HCT116 (cell line): Measurements from ENCODE around the gene PFDN5. TPM values are rescaled to one million over a fixed set of nuclear protein-coding genes. Genes with fewer than 3 reads are reported as not detected.

Experiments used
- ATAC-seq: fragments of 200-7000 bp; cut with Tn5 transposase; 2 replicates; pipeline ENCODE4 v1.9.1; 2020; ENCODE audit warnings: mild to moderate bottlenecking, moderate library complexity
- BruUV-seq: library from RNA; stranded (reverse); fragments of 400-500 nt; replicated peaks from 2 replicates; lab custom pipeline; 2021; lab: Mats Ljungman, UMichigan
- CTCF ChIA-PET: fragments of 300-600 bp; sonication (Branson Sonifier 250); formaldehyde crosslinking; loops from one replicate; lab custom pipeline; 2021; ENCODE audit warnings: antibody characterized with exemption; lab: Charles Lee
- POLR2A ChIA-PET: fragments of 300-600, 350-600 bp; sonication (Branson Sonifier 250); formaldehyde crosslinking; loops from one replicate; lab custom pipeline; 2021; ENCODE audit warnings: antibody characterized with exemption; lab: Charles Lee
- RAD21 ChIA-PET, 2 experiments: fragments of 300-600 bp; sonication (Branson Sonifier 250); formaldehyde crosslinking; loops; one replicate each; lab custom pipeline; 2023; ENCODE audit warnings: low total read pairs in 2 of 2; ENCODE audit not compliant: uncharacterized antibody in 2 of 2, unreplicated experiment in 2 of 2, low non-redundant PET in 1 of 2; lab: Charles Lee
- DNase-seq: peaks from one replicate; pipeline ENCODE4 v3.0.0-alpha.2; 2010; ENCODE audit warnings: low read depth, low spot score
- H2AFZ ChIP-seq: fragments of 200-600 bp; shearing (Covaris generic), sonication (generic); 2 replicates; pipeline ENCODE4 v1.6.1; 2017; ENCODE audit warnings: low read depth, mixed run types, mixed read lengths, antibody characterized with exemption, low read length; ENCODE audit not compliant: poor library complexity, severe bottlenecking
- H3K27ac ChIP-seq: 2 replicates; pipeline ENCODE4 v1.5.1; 2012; ENCODE audit warnings: low read depth, low read length
- H3K27me3 ChIP-seq: fragments of 200-600 bp; sonication (generic); 2 replicates; pipeline ENCODE4 v1.6.1; 2016; ENCODE audit warnings: mixed run types, low read length, mixed read lengths; ENCODE audit not compliant: insufficient read depth
- H3K36me3 ChIP-seq, 2 experiments: fragments of 200-500 bp in 1 of 2; fragments of 200-600 bp in 1 of 2; sonication (Bioruptor generic) in 1 of 2; sonication (generic) in 1 of 2; 2 replicates each; pipeline versions ENCODE4 v1.5.1 to v1.6.1; 2014 to 2016; ENCODE audit warnings: low read length in 2 of 2, inconsistent platforms in 1 of 2, mixed read lengths in 1 of 2, mixed run types in 1 of 2; ENCODE audit not compliant: insufficient read depth in 2 of 2, control insufficient read depth in 1 of 2
- H3K4me1 ChIP-seq, 2 experiments: fragments of 200-600 bp in 1 of 2; sonication (generic) in 1 of 2; 2 replicates each; pipeline versions ENCODE4 v1.5.1 to v1.6.1; 2012 to 2017; ENCODE audit warnings: low read length in 2 of 2, inconsistent platforms in 1 of 2, mild to moderate bottlenecking in 1 of 2, mixed read lengths in 1 of 2, mixed run types in 1 of 2, moderate library complexity in 1 of 2; ENCODE audit not compliant: insufficient read depth in 2 of 2, control insufficient read depth in 1 of 2
- H3K4me2 ChIP-seq: fragments of 200-600 bp; sonication (generic); 2 replicates; pipeline ENCODE4 v1.6.1; 2017; ENCODE audit warnings: mixed run types, low read length, mixed read lengths
- H3K4me3 ChIP-seq, 2 experiments: fragments of 200-600 bp in 1 of 2; sonication (generic) in 1 of 2; replicated peaks in 1 of 2; 2 replicates each; pipeline ENCODE4 v1.5.1; 2011 to 2016; ENCODE audit warnings: low read length in 2 of 2, control low read depth in 1 of 2, low read depth in 1 of 2, mild to moderate bottlenecking in 1 of 2, mixed read lengths in 1 of 2, mixed run types in 1 of 2
- H3K79me2 ChIP-seq: fragments of 200-600 bp; sonication (generic); 2 replicates; pipeline ENCODE4 v1.6.1; 2017; ENCODE audit warnings: mild to moderate bottlenecking, mixed run types, low read length, moderate library complexity, mixed read lengths; ENCODE audit not compliant: insufficient read depth
- H3K9ac ChIP-seq: fragments of 200-600 bp; sonication (generic); 2 replicates; pipeline ENCODE4 v1.6.1; 2016; ENCODE audit warnings: low read length, mixed read lengths
- H3K9me2 ChIP-seq: fragments of 200-600 bp; sonication (generic), shearing (Covaris generic); 2 replicates; pipeline ENCODE4 v1.6.1; 2017; ENCODE audit warnings: mixed run types, mild to moderate bottlenecking, moderate library complexity; ENCODE audit not compliant: insufficient read depth
- H3K9me3 ChIP-seq, 2 experiments: fragments of 200-500 bp in 1 of 2; fragments of 200-600 bp in 1 of 2; sonication (Bioruptor generic) in 1 of 2; sonication (generic) in 1 of 2; 2 replicates each; pipeline ENCODE4 v1.6.1; 2014 to 2017; ENCODE audit warnings: low read length in 2 of 2, mixed read lengths in 2 of 2, inconsistent platforms in 1 of 2, low read depth in 1 of 2, mild to moderate bottlenecking in 1 of 2, mixed run types in 1 of 2, moderate library complexity in 1 of 2; ENCODE audit not compliant: control insufficient read depth in 1 of 2, insufficient read depth in 1 of 2
- H4K20me1 ChIP-seq: fragments of 200-600 bp; sonication (generic), shearing (Covaris generic); 2 replicates; pipeline ENCODE4 v1.6.1; 2017; ENCODE audit warnings: mixed run types, mild to moderate bottlenecking, moderate library complexity; ENCODE audit not compliant: insufficient read depth
- CBX3 ChIP-seq: IDR thresholded peaks from 2 replicates; pipeline ENCODE4 v1.6.1; 2012; ENCODE audit warnings: low read depth
- EGR1 ChIP-seq: IDR thresholded peaks from 2 replicates; pipeline ENCODE4 v1.6.1; 2012; ENCODE audit warnings: low read depth
- ELF1 ChIP-seq: IDR thresholded peaks from 2 replicates; pipeline ENCODE4 v1.6.1; 2012; ENCODE audit warnings: low read depth, borderline replicate concordance
- EZH2 ChIP-seq: fragments of 200-600 bp; sonication (generic); IDR thresholded peaks from 2 replicates; pipeline ENCODE4 v1.6.1; 2017; ENCODE audit warnings: antibody characterized with exemption, mixed run types
- EZH2phosphoT487 ChIP-seq: fragments of 200-600 bp; IDR thresholded peaks from 2 replicates; pipeline ENCODE4 v1.6.1; 2018; ENCODE audit warnings: antibody characterized with exemption, borderline replicate concordance
- FOSL1 ChIP-seq: IDR thresholded peaks from 2 replicates; pipeline ENCODE4 v1.6.1; 2012; ENCODE audit warnings: low read depth
- POLR2A ChIP-seq: IDR thresholded peaks from 2 replicates; pipeline ENCODE4 v1.7.0; 2011; ENCODE audit warnings: borderline replicate concordance; ENCODE audit not compliant: insufficient read depth, insufficient read length; ENCODE audit errors: extremely low read depth
- RAD21 ChIP-seq: IDR thresholded peaks from 2 replicates; pipeline ENCODE4 v1.6.1; 2012; ENCODE audit warnings: low read depth, mild to moderate bottlenecking
- SP1 ChIP-seq: IDR thresholded peaks from 2 replicates; pipeline ENCODE4 v1.6.1; 2012; ENCODE audit warnings: low read depth
- SRF ChIP-seq: IDR thresholded peaks from 2 replicates; pipeline ENCODE4 v1.6.1; 2012; ENCODE audit warnings: low read depth
- TCF7L2 ChIP-seq: IDR thresholded peaks from 2 replicates; pipeline ENCODE4 v1.7.0; 2011; ENCODE audit warnings: borderline replicate concordance, inconsistent platforms; ENCODE audit not compliant: insufficient read depth, insufficient read length; ENCODE audit errors: extremely low read depth
- YY1 ChIP-seq: IDR thresholded peaks from 2 replicates; pipeline ENCODE4 v1.6.1; 2011; ENCODE audit warnings: low read length, low read depth, moderate library complexity, mild to moderate bottlenecking; ENCODE audit not compliant: insufficient replicate concordance; ENCODE audit errors: extremely low read depth
- ZFX ChIP-seq: fragments of 450-650 bp; IDR thresholded peaks from 2 replicates; pipeline ENCODE4 v1.6.1; 2017
- ZNF274 ChIP-seq: fragments of 200-500 bp; sonication (Bioruptor generic); IDR thresholded peaks from 2 replicates; pipeline ENCODE4 v1.6.1; 2014; ENCODE audit warnings: mild to moderate bottlenecking, low read depth, low read length, inconsistent platforms
- intact Hi-C: fragments of 100-400 bp; cut with micrococcal nuclease; formaldehyde crosslinking; loops from 2 replicates; pipeline ENCODE4 v1.10.0; 2022
- total RNA-seq: library from RNA; stranded (reverse); gene quantifications from one replicate; pipeline ENCODE4 v1.2.1, GENCODE V29; 2021; ENCODE audit not compliant: unreplicated experiment
- TF ChIP-seq, protein P1 (sequence below), 3 experiments: fragments of 200-600 bp in 1 of 3; sonication (generic) in 1 of 3; IDR thresholded peaks in 2 of 3; conservative IDR thresholded peaks in 1 of 3; 2 replicates each; pipeline ENCODE4 v1.5.1; 2012 to 2017; ENCODE audit warnings: low read depth in 2 of 3, low read length in 2 of 3, antibody characterized with exemption in 1 of 3, borderline replicate concordance in 1 of 3, control low read depth in 1 of 3, mild to moderate bottlenecking in 1 of 3, mixed read lengths in 1 of 3, mixed run types in 1 of 3, moderate library complexity in 1 of 3; ENCODE audit not compliant: insufficient read depth in 1 of 3
- TF ChIP-seq, protein P2 (sequence below): IDR thresholded peaks from 2 replicates; pipeline ENCODE4 v1.6.1; 2011; ENCODE audit warnings: mild to moderate bottlenecking, low read length, moderate library complexity; ENCODE audit not compliant: insufficient replicate concordance; ENCODE audit errors: extremely low read depth
- TF ChIP-seq, protein P3 (sequence below): IDR thresholded peaks from 2 replicates; pipeline ENCODE4 v1.6.1; 2012
- TF ChIP-seq, protein P4 (sequence below): IDR thresholded peaks from 2 replicates; pipeline ENCODE4 v1.6.1; 2012; ENCODE audit warnings: low read depth

Gene PFDN5
- total RNA-seq, 1 experiment from 2014 or later, result 318 TPM

DNA sequence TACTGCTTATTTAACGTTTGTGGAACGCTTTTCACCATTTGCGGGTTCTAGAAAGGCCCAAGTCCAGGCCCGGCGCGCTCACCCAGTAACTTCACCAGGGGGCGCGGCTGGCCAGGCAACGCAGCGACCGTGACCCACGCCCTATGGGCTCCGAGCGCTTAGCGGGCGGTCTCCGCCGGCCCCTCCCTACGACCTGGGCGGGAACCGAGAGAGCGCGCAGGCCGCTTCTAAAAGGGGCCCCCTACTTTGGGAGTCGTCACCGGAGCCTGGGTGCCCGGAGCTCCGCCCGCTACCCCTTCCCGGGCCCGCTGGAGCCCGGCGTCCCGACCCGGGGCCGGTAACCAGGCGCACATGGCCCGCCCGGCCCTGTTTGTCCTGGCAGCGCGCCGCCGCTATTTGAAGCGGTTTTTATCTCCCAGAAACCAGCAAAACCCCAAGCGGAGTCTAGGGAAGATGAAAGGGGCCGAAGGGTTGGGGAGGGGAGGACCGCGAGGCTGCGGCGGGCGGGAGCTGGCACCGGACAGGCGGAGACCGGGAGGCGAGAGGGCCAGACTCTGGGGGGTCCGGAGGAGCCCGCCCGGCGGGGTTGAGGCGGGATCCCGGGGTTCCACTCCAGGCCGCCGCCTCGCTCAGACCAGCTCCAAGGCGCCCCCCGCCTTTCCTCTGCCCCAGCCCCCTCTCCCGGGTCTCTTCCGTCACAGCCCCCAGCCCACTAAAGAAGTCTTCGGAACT is 29.6 kb downstream of the PFDN5 start:
- DNase-seq (peak; percentile 83), ATAC-seq (peak; percentile 73)
- peak overlapping the region; percentile 89 for H3K4me2 ChIP-seq
- ChIA-PET RAD21 (interaction anchor here (0.9 to 1.0 kb wide), 3 partner anchors 20 to 23 kb away, joined by 3 to 4 read pairs (median 3); no protein-coding TSS in a partner anchor), CTCF (interaction anchor here (0.7 to 2.7 kb wide), 8 partner anchors 21 to 184 kb away, joined by 3 to 7 read pairs (median 4); partner anchors contain the start of genes MAP3K12 and TARBP2), POLR2A (interaction anchor here (1.1 to 2.1 kb wide), 3 partner anchors 54 to 176 kb away, joined by 3 to 6 read pairs (median 6); partner anchors contain the start of genes SP1 and TARBP2)
- H3K27me3 ChIP-seq, result no peaks in the 10 kb centered on the region
- peak overlapping the region; percentile 56 to 61 for H3K4me3 ChIP-seq
- H3K79me2 ChIP-seq, result peaks cover 9% of the 10 kb centered on the region; the same call in 1 of the 2 replicates
- peak overlapping the region; percentile 79 for H3K9ac ChIP-seq
- peaks cover 25 to 54% of the 10 kb centered on the region in 2 experiments for H3K4me1 ChIP-seq
- peak overlapping the region; percentile 79 for H3K27ac ChIP-seq
- no peak overlapping the region for H2AFZ ChIP-seq
- H4K20me1 ChIP-seq, result no peaks in the 10 kb centered on the region
- H3K9me3 ChIP-seq, result no peaks in the 10 kb centered on the region
- intact Hi-C loops, result loop anchor here (1.0 to 10.0 kb wide), 3 partner anchors 56 to 350 kb away; partner anchors contain the start of genes ATP5MC2 and SP1
- no peaks in the 10 kb centered on the region for H3K9me2 ChIP-seq
- H3K36me3 ChIP-seq, result no peaks in the 10 kb centered on the region
- TSS peak; percentile 49 for BruUV-seq
- TF ChIP-seq EZH2phosphoT487 (no peak), ZFX (peak; percentile 65; the same call in 1 of the 2 replicates), FOSL1 (no peak), SRF (no peak), SP1 (no peak), ELF1 (no peak), CBX3 (no peak), POLR2A (peak; percentile 73), TCF7L2 (peak; percentile 98), YY1 (peak; percentile 16), EZH2 (no peak), EGR1 (no peak), ZNF274 (no peak), RAD21 (peak; percentile 97)
- TF ChIP-seq, protein P1, sequence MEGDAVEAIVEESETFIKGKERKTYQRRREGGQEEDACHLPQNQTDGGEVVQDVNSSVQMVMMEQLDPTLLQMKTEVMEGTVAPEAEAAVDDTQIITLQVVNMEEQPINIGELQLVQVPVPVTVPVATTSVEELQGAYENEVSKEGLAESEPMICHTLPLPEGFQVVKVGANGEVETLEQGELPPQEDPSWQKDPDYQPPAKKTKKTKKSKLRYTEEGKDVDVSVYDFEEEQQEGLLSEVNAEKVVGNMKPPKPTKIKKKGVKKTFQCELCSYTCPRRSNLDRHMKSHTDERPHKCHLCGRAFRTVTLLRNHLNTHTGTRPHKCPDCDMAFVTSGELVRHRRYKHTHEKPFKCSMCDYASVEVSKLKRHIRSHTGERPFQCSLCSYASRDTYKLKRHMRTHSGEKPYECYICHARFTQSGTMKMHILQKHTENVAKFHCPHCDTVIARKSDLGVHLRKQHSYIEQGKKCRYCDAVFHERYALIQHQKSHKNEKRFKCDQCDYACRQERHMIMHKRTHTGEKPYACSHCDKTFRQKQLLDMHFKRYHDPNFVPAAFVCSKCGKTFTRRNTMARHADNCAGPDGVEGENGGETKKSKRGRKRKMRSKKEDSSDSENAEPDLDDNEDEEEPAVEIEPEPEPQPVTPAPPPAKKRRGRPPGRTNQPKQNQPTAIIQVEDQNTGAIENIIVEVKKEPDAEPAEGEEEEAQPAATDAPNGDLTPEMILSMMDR (IDR thresholded peaks at IDR 0.05 in 2 of 3, conservative IDR thresholded peaks at IDR 0.05 in 1 of 3; ENCODE audit: borderline replicate concordance in 1 of 3, insufficient read depth in 1 of 3, low read depth in 2 of 3, low read length in 2 of 3), result peak; percentile 76 to 92 (median 80)
- TF ChIP-seq, protein P2, sequence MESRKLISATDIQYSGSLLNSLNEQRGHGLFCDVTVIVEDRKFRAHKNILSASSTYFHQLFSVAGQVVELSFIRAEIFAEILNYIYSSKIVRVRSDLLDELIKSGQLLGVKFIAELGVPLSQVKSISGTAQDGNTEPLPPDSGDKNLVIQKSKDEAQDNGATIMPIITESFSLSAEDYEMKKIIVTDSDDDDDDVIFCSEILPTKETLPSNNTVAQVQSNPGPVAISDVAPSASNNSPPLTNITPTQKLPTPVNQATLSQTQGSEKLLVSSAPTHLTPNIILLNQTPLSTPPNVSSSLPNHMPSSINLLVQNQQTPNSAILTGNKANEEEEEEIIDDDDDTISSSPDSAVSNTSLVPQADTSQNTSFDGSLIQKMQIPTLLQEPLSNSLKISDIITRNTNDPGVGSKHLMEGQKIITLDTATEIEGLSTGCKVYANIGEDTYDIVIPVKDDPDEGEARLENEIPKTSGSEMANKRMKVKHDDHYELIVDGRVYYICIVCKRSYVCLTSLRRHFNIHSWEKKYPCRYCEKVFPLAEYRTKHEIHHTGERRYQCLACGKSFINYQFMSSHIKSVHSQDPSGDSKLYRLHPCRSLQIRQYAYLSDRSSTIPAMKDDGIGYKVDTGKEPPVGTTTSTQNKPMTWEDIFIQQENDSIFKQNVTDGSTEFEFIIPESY, result no peak
- TF ChIP-seq, protein P3, sequence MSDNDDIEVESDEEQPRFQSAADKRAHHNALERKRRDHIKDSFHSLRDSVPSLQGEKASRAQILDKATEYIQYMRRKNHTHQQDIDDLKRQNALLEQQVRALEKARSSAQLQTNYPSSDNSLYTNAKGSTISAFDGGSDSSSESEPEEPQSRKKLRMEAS, result peak; percentile 75; the same call in 1 of the 2 replicates
- TF ChIP-seq, protein P4, sequence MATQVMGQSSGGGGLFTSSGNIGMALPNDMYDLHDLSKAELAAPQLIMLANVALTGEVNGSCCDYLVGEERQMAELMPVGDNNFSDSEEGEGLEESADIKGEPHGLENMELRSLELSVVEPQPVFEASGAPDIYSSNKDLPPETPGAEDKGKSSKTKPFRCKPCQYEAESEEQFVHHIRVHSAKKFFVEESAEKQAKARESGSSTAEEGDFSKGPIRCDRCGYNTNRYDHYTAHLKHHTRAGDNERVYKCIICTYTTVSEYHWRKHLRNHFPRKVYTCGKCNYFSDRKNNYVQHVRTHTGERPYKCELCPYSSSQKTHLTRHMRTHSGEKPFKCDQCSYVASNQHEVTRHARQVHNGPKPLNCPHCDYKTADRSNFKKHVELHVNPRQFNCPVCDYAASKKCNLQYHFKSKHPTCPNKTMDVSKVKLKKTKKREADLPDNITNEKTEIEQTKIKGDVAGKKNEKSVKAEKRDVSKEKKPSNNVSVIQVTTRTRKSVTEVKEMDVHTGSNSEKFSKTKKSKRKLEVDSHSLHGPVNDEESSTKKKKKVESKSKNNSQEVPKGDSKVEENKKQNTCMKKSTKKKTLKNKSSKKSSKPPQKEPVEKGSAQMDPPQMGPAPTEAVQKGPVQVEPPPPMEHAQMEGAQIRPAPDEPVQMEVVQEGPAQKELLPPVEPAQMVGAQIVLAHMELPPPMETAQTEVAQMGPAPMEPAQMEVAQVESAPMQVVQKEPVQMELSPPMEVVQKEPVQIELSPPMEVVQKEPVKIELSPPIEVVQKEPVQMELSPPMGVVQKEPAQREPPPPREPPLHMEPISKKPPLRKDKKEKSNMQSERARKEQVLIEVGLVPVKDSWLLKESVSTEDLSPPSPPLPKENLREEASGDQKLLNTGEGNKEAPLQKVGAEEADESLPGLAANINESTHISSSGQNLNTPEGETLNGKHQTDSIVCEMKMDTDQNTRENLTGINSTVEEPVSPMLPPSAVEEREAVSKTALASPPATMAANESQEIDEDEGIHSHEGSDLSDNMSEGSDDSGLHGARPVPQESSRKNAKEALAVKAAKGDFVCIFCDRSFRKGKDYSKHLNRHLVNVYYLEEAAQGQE, result no peak
